Heart right ventricle (tissue), 16 donors: ENCODE results near the gene ELMO1. TPM values are rescaled to one million over a fixed set of nuclear protein-coding genes. Genes with fewer than 3 reads are reported as not detected.

Experiments used
- ATAC-seq, 8 donors: fragments of 200-7000 bp; cut with Tn5 transposase; one replicate each; pipeline ENCODE4 v1.9.1; 2020; ENCODE audit warnings: mild to moderate bottlenecking in 8 of 8, moderate library complexity in 8 of 8, moderate number of reproducible peaks in 1 of 8
- DNase-seq, 2 donors: peaks; one replicate each; pipeline ENCODE4 v3.0.0-alpha.2; 2020
- H3K27ac ChIP-seq, 10 donors: fragments of 200-600 bp; sonication (generic) in 2 of 10; one replicate each; pipeline versions ENCODE4 v1.5.0 to v1.8.0; 2020 to 2022; ENCODE audit warnings: mild to moderate bottlenecking in 3 of 10
- H3K27me3 ChIP-seq, 7 donors: fragments of 200-600 bp; one replicate each; pipeline ENCODE4 v1.8.0; 2021 to 2022; ENCODE audit warnings: mild to moderate bottlenecking in 2 of 7
- H3K36me3 ChIP-seq, 9 donors: fragments of 200-600 bp; sonication (generic) in 1 of 9; one replicate each; pipeline versions ENCODE4 v1.5.0 to v1.8.0; 2020 to 2022; ENCODE audit warnings: mild to moderate bottlenecking in 2 of 9
- H3K4me1 ChIP-seq, 9 donors: fragments of 200-600 bp; sonication (generic) in 1 of 9; one replicate each; pipeline versions ENCODE4 v1.5.0 to v1.8.0; 2020 to 2022; ENCODE audit warnings: mild to moderate bottlenecking in 4 of 9
- H3K4me3 ChIP-seq, 10 donors: fragments of 200-600 bp; sonication (generic) in 2 of 10; one replicate each; pipeline versions ENCODE4 v1.5.0 to v1.8.0; 2020 to 2022; ENCODE audit warnings: mild to moderate bottlenecking in 7 of 10, moderate library complexity in 2 of 10
- H3K9me3 ChIP-seq, 11 donors: fragments of 200-600 bp in 10 of 11; sonication (generic) in 2 of 11; one replicate each; pipeline versions ENCODE4 v1.5.0 to v1.8.0; 2013 to 2022; ENCODE audit warnings: mild to moderate bottlenecking in 2 of 11, control low read depth in 1 of 11, moderate library complexity in 1 of 11
- WGBS, 2 donors: extraction: QIAGEN DNeasy Blood & Tissue Kit; methylation state at CpG; one replicate each; pipeline ENCODE4 v1.1.7; 2013; ENCODE audit warnings: inconsistent platforms in 1 of 2; 5-methylcytosine and 5-hydroxymethylcytosine counted together
- intact Hi-C, 10 donors: fragments of 100-400 bp; cut with DNase I; formaldehyde crosslinking; loops; one replicate each; pipeline versions ENCODE4 v1.11.1 to v1.14.2; 2022
- polyA plus RNA-seq, 2 donors: library from polyadenylated mRNA; stranded (reverse); fragments of 200-250 nt; gene quantifications; one replicate each; pipeline ENCODE4 v1.2.3, GENCODE V29; 2013
- total RNA-seq, 10 donors: library from RNA; stranded (reverse); fragmentation: NEBNext Ultra II Directional in 3 of 10; extraction: Animal tissue kit (Norgen Biotek cat#: 25700) in 3 of 10; gene quantifications; one replicate each; pipeline versions ENCODE4 v1.2.1 to v1.2.4, GENCODE V29; 2021 to 2023
- TF ChIP-seq, protein P1 (sequence below), 9 donors: fragments of 200-600 bp; sonication (generic) in 2 of 9; IDR thresholded peaks; one replicate each; pipeline versions ENCODE4 v1.5.0 to v1.8.0; 2021 to 2022; ENCODE audit warnings: antibody characterized with exemption in 9 of 9, mild to moderate bottlenecking in 5 of 9, moderate library complexity in 1 of 9
- donor health status: Arrhythmogenic right ventricular cardiomyopathy.
- donor health status: ischemic (EF 13 %, LVEDD 7.1; RV severe dilation, severe dysfunction).
- donor health status: healthy with polysubstance abuse.
- donor health status: DM: no; HTN: yes; CAD: no.
- donor health status: DM: no; HTN: no; CAD: no.
- donor health status: ischemic (EF 25% LVEDD 6.9; RV normal size, moderate dysfunction).
- donor health status: ischemic (EF 25% LVEDD 5.7; RV mildly dilated, moderate dysfunction).
- donor health status: healthy.
- donor health status: DM: yes; HTN: yes; CAD: no.
- donor health status: Ischemic cardiomyopathy.
- donor health status: ischemic (EF 35%, LVEDD 5.7; RV mildly dilated, moderate dysfunction).
- donor health status: nonischemic (EF 11% LVEDD 7.7; RV severe dilation, severe dysfunction).
- donor health status: DM: yes; HTN: yes; CAD: no.
- donor health status: PGD.
- donor health status: ischemic (EF 29% LVEDD 5.4; RV normal size, mild dysfunction).
- donor health status: nonischemic (EF 23%, LVEDD 6.1; RV moderate dilation, normal function).

Gene ELMO1
- total and polyA plus RNA-seq, 12 donors: 8.5 to 18.0 (median 13.9) TPM

DNA sequence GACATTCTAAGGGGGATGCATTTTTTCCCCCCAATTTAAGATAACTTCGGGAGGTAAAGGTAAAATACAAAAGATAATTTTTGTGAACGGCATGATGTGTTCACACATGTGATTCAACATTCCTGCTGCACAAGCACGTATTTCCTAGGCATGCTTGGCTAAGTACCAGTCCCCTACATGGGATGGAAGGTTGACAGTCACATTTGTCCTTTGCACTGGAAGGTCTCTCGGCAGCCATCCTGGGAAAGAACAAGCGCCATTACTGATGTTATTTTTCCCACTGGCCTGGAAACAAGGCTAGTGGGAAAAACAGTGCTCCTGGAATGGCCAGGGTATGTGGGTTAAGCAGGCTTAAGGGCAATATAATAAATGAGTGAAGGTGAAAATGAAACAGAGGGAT is 448.2 kb downstream of the ELMO1 start:
- 83 to 90% methylated on average over 5 of the region's 5 CpGs for WGBS, 2 donors
- TF ChIP-seq, protein P1, sequence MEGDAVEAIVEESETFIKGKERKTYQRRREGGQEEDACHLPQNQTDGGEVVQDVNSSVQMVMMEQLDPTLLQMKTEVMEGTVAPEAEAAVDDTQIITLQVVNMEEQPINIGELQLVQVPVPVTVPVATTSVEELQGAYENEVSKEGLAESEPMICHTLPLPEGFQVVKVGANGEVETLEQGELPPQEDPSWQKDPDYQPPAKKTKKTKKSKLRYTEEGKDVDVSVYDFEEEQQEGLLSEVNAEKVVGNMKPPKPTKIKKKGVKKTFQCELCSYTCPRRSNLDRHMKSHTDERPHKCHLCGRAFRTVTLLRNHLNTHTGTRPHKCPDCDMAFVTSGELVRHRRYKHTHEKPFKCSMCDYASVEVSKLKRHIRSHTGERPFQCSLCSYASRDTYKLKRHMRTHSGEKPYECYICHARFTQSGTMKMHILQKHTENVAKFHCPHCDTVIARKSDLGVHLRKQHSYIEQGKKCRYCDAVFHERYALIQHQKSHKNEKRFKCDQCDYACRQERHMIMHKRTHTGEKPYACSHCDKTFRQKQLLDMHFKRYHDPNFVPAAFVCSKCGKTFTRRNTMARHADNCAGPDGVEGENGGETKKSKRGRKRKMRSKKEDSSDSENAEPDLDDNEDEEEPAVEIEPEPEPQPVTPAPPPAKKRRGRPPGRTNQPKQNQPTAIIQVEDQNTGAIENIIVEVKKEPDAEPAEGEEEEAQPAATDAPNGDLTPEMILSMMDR (IDR thresholded peaks at IDR 0.05): no peak
- H3K36me3 ChIP-seq: no peaks in the 10 kb centered on the region
- no peaks in the 10 kb centered on the region for H3K27me3 ChIP-seq
- ATAC-seq (no peak), DNase-seq (no peak)
- H3K4me3 ChIP-seq: no peak overlapping the region
- peaks cover 0 to 8% (median 0%) of the 10 kb centered on the region in 11 donors for H3K9me3 ChIP-seq
- H3K4me1 ChIP-seq: peaks cover 0 to 10% (median 0%) of the 10 kb centered on the region in 9 donors
- intact Hi-C loops: no loop called here
- H3K27ac ChIP-seq: no peak overlapping the region

DNA sequence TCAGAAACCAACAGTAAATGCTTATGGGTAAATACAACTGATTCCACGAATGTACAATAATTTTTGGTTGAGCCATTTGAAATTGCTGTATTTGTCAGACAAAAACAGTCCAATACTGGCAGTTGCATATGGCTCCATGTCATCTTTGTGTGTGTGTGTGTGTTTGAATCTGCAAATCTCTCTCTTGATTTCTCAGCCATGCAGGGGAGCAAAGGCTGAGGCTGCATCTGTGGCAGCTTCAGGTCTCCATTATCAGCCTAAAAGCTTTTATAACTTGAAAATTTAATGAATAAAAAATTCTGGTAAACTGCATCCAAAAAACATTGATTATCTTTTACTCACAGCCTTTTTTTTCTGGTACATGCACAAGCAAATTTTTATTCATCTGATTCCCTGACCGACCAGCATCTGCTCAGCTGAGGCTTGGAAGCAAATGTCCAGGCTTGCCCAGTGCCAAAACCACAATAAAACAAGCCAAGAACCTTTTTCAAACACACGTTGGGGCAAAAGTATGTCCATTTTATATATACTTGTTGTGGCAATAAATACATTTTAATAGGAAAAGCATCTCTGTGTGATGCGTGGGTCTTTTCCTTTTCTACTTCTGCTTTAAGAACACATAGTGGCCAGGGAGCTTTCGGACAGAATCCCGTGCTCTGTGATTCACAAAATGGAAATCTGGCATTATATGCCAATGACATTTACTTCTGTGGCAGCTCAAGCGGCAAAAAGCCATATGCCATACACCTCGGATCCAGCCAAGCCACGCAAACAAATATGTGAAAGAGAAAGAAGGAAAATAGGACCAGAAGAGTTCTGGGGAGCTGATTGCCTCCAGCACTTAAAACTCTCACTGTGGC is 448.8 kb downstream of the ELMO1 start:
- H3K27me3 ChIP-seq: no peaks in the 10 kb centered on the region
- H3K4me3 ChIP-seq: no peak overlapping the region
- ATAC-seq: no peak
- H3K36me3 ChIP-seq: no peaks in the 10 kb centered on the region
- DNase-seq: no peak
- H3K9me3 ChIP-seq: peaks cover 0 to 8% (median 0%) of the 10 kb centered on the region in 11 donors
- intact Hi-C loops: no loop called here
- peaks cover 0 to 10% (median 0%) of the 10 kb centered on the region in 9 donors for H3K4me1 ChIP-seq
- 83 to 84% methylated on average over 9 of the region's 9 CpGs for WGBS, 2 donors
- TF ChIP-seq, protein P1 (IDR thresholded peaks at IDR 0.05): no peak
- H3K27ac ChIP-seq: no peak overlapping the region

DNA sequence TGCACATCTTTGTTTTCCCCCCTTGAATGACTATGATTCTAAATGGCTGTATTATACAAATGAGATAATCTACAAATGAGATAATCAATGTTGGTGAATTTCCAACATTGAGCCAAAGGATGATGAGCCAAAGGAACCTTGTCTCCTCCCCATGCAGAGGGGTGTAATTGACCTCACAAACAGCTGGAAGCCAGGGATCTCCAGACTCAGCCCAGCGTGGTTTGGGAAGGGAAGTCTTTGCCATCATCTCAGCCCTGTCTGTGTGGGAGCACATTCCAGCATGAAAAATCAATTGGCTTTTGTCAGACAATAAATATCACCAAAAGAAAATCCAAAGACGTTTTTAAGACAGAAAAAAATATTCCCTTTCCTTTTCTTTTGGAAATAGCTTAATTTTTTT is 452.9 kb downstream of the ELMO1 start:
- H3K4me3 ChIP-seq: no peak overlapping the region
- no peaks in the 10 kb centered on the region for H3K36me3 ChIP-seq
- no peaks in the 10 kb centered on the region for H3K27me3 ChIP-seq
- TF ChIP-seq, protein P1 (IDR thresholded peaks at IDR 0.05): no peak
- peaks cover 0 to 14% (median 0%) of the 10 kb centered on the region in 9 donors for H3K4me1 ChIP-seq
- no peak overlapping the region for H3K27ac ChIP-seq
- 54 to 55% methylated on average over 2 of the region's 2 CpGs for WGBS, 2 donors
- no peaks in the 10 kb centered on the region for H3K9me3 ChIP-seq
- ATAC-seq (no peak), DNase-seq (no peak)
- intact Hi-C loops: no loop called here

DNA sequence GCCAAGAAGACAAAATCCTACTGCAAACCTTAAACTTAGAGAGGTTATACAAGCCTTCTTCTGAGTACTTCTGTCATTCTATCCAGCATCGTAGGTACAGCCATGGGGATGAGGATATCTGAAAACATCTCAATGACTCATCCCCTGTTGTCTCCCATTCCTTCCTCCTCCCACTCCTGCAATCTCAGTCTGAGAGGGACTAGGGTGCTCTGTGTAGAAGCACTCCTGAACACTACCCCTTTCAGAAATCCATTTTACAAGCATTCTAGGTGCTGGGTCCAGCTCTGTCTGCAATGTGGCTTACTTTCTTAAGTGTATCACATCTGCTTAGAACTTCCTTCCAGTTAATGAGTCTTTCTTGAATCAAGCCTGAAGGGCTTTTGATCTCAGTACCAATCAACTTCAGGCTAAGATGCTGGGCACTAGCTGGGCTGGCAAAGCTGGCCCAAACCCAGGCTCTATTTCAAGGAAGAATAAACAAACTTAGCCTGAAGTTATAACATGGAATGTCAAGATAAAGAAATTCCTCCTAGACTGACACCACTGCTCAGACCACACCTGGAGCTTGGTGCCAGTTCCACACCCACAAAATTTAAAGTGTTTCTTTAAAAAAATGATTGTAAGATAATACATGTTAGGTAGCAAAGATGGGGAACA is 454.1 kb downstream of the ELMO1 start:
- Histone ChIP-seq H3K9me3 (no peaks in the 10 kb centered on the region), H3K4me3 (no peak overlapping the region), H3K4me1 (peaks cover 0 to 14% (median 0%) of the 10 kb centered on the region in 9 donors), H3K27ac (no peak overlapping the region), H3K27me3 (no peaks in the 10 kb centered on the region), H3K36me3 (no peaks in the 10 kb centered on the region)
- intact Hi-C loops: no loop called here
- DNase-seq: no peak
- WGBS, 2 donors: 82 to 84% methylated on average over 1 of the region's 1 CpG
- TF ChIP-seq, protein P1 (IDR thresholded peaks at IDR 0.05): no peak
- no peak for ATAC-seq
